Muscle layer of duodenum (tissue), 2 donors: ENCODE data around the gene MTSS2.

Experiments
- H3K27ac ChIP-seq: one replicate; pipeline ENCODE4 v1.7.0; 2013; ENCODE audit warnings: mild to moderate bottlenecking, low read length
- H3K27me3 ChIP-seq: one replicate; pipeline ENCODE4 v1.7.0; 2013; ENCODE audit warnings: low read depth, mild to moderate bottlenecking, control low read depth, low read length
- H3K36me3 ChIP-seq, 2 donors: one replicate each; pipeline ENCODE4 v1.7.0; 2013; ENCODE audit warnings: low read length in 2 of 2, control low read depth in 1 of 2, mild to moderate bottlenecking in 1 of 2; ENCODE audit not compliant: insufficient read depth in 2 of 2, control insufficient read depth in 1 of 2
- H3K4me1 ChIP-seq, 2 donors: one replicate each; pipeline ENCODE4 v1.7.0; 2013; ENCODE audit warnings: low read length in 2 of 2, mild to moderate bottlenecking in 2 of 2, control low read depth in 1 of 2, moderate library complexity in 1 of 2; ENCODE audit not compliant: insufficient read depth in 2 of 2, control insufficient read depth in 1 of 2
- H3K4me3 ChIP-seq, 2 donors: one replicate each; pipeline ENCODE4 v1.7.0; 2013; ENCODE audit warnings: low read length in 2 of 2, low read depth in 1 of 2, mild to moderate bottlenecking in 1 of 2
- H3K9me3 ChIP-seq, 2 donors: one replicate each; pipeline ENCODE4 v1.7.0; 2013; ENCODE audit warnings: low read length in 2 of 2, control low read depth in 1 of 2, mild to moderate bottlenecking in 1 of 2; ENCODE audit not compliant: control insufficient read depth in 1 of 2
- donor health status: healthy.

MTSS2 gene

GRCh38 chr16:70696952-70697593 is 11.2 kb upstream of the MTSS2 start:
- H3K4me1 ChIP-seq, result peaks cover 9 to 81% of the 10 kb centered on the region in 2 donors
- no peaks in the 10 kb centered on the region for H3K9me3 ChIP-seq
- peaks cover 0 to 3% of the 10 kb centered on the region in 2 donors for H3K36me3 ChIP-seq
- peak overlapping the region; percentile 23 for H3K27ac ChIP-seq
- no peak overlapping the region for H3K4me3 ChIP-seq
- no peaks in the 10 kb centered on the region for H3K27me3 ChIP-seq

DNA sequence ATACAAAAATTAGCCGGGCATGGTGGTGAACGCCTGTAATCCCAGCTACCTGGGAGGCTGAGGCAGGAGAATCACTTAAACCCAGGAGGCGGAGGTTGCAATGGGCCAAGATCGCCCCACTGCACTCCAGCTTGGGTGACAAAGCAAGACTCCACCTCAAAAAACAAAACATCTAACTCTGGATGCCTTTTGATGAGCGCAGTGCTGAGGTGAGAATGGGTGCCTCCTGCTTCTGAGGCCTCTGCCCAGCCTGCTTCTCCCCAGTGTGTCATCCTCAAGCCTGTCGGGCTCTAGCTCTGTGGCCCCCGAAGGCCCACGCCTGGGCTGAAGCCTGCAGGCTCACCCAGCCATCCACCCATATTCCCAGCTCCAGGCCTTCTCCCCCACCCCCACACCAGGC is 10.5 kb upstream of the MTSS2 start:
- peaks cover 3 to 81% of the 10 kb centered on the region in 2 donors for H3K4me1 ChIP-seq
- peaks cover 0 to 3% of the 10 kb centered on the region in 2 donors for H3K36me3 ChIP-seq
- no peaks in the 10 kb centered on the region for H3K27me3 ChIP-seq
- no peak overlapping the region for H3K4me3 ChIP-seq
- H3K9me3 ChIP-seq, result no peaks in the 10 kb centered on the region
- no peak overlapping the region for H3K27ac ChIP-seq

DNA sequence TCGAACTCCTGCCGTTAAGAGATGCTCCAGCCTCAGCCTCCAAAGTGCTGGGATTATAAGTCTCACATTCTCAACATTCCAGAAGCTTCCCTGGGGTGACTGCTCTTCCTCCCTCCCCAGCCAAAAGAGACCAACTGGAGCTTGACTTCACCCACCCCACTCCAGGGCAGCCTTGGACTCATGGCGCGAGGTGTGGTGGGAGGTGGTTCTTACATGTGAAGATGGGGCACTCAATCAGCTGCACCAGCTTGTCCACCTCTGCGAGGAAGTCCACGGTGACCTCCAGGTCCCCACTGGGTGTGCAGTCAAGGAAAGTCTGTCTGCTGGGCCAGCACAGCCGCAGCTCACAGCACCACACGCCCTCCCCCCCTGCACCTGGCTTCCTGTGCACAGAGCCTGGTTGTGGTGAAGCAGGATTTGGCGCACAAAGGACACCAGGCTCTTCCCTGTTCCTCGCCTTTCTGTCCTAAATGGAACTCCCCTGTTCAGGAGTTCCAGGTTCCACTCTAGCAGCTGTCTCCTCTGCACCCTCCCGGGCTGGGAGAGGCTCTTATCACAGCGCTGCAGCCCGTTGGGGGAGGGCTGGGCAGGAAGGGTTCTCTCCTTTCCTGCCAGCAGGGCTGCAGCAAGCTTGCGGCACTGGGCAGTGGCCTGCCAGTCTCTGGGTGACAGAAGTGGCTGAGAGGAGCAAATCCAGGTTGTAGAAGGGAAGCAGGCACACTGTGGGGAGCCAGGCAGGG is 9.6 kb upstream of the MTSS2 start:
- H3K4me1 ChIP-seq, result peaks cover 11 to 86% of the 10 kb centered on the region in 2 donors

GRCh38 chr16:70694868-70695218 is 9.0 kb upstream of the MTSS2 start:
- peak overlapping the region in 1 of 2 donors; percentile 0 for H3K4me3 ChIP-seq
- H3K27me3 ChIP-seq, result no peaks in the 10 kb centered on the region
- no peaks in the 10 kb centered on the region for H3K9me3 ChIP-seq
- H3K27ac ChIP-seq, result peak overlapping the region; percentile 75
- peaks cover 11 to 86% of the 10 kb centered on the region in 2 donors for H3K4me1 ChIP-seq
- H3K36me3 ChIP-seq, result peaks cover 0 to 3% of the 10 kb centered on the region in 2 donors

More for the DNA sequence above, 9.6 kb upstream of the MTSS2 start:
- Histone ChIP-seq H3K27me3 (no peaks in the 10 kb centered on the region), H3K4me3 (no peak overlapping the region), H3K9me3 (no peaks in the 10 kb centered on the region), H3K36me3 (peaks cover 0 to 3% of the 10 kb centered on the region in 2 donors), H3K27ac (peak overlapping the region; percentile 16)

GRCh38 chr16:70694088-70694867 is 8.4 kb upstream of the MTSS2 start:
- H3K4me3 ChIP-seq, result peak overlapping the region in 1 of 2 donors; percentile 0
- H3K9me3 ChIP-seq, result no peaks in the 10 kb centered on the region
- H3K36me3 ChIP-seq, result peaks cover 0 to under 1% of the 10 kb centered on the region in 2 donors
- H3K27ac ChIP-seq, result peak overlapping the region; percentile 86
- peaks cover 11 to 87% of the 10 kb centered on the region in 2 donors for H3K4me1 ChIP-seq
- no peaks in the 10 kb centered on the region for H3K27me3 ChIP-seq

DNA sequence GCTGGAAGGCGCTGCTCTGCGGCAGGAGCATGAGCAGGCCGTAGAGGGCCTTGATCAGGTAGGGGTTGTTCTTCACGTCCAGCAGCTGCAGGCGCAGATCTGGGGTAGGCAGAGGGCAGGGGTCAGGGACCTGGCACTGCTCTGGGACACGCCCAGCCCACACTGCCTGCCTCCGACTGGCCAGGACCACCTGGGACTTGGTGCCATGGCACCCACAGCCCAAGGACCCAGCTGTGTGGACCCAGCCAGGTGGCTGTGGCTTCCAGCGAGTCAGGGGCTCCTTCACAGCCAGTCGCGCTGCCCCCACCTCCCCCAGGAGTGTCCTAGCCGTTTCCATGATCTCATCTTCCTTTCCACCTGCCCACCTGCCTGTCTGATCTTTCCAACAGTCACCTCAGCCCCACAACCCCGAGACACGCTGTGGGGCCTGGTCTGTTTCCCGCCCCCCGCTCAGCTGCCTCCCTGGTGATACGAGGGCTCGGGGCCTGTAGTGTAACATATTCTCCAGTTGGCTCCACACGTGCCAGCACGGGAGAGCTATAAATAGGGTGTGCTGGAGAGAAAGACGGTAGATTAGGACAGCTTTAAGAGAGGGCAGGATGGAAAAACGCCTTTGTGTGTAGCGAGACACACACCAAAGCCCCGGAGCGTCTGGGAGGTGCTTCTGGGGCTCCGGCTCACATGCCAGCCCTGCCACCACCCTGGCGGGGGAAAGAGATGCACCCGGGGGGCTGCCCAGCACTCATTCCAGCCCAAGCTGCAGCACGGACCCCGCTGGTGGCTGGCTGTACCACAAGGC is 7.2 kb upstream of the MTSS2 start:
- no peaks in the 10 kb centered on the region for H3K36me3 ChIP-seq
- H3K27ac ChIP-seq, result peak overlapping the region; percentile 86
- H3K4me3 ChIP-seq, result peak overlapping the region in 1 of 2 donors; percentile 1
- H3K27me3 ChIP-seq, result no peaks in the 10 kb centered on the region
- H3K4me1 ChIP-seq, result peaks cover 19 to 96% of the 10 kb centered on the region in 2 donors
- H3K9me3 ChIP-seq, result no peaks in the 10 kb centered on the region

DNA sequence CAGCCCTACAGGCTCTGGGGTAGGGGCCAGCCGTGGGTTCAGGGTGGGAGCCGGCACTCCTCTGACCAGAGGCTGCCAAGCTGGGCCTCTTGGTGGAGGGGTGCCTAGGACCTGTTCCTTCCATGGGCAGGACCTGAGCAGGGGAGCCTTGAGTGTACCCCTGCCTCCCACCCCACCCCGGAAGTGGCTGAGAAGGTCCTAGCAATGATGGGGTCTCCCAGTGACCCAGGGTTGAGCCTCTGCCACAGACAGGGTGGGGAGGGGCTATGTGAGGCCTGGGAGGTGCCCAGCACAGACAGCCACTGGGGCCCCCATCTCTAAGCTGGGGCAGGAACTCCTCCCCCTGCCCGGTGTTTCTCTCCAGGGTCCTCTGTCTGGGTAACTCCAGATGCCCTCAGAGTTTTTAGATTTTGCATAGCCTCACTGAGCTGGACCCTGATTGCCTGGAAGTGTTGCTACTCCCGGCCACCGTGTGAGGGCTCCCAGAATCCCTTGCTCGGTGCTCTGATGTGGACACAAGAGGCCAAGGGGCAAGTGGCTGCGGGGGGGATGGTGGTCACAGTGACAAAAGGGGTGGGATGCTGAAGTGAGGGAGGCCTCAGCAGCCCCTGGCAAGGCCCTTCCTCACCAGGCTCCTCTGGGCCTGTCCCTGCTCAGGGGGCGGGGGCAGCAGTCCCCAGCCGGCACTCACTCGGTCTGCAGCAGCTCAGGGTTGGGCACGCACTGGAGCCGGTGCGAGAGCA is 6.4 kb upstream of the MTSS2 start:
- Histone ChIP-seq H3K27ac (peak overlapping the region; percentile 86), H3K9me3 (no peaks in the 10 kb centered on the region), H3K4me3 (peak overlapping the region in 1 of 2 donors; percentile 27), H3K27me3 (no peaks in the 10 kb centered on the region), H3K36me3 (no peaks in the 10 kb centered on the region), H3K4me1 (peaks cover 23 to 96% of the 10 kb centered on the region in 2 donors)

- Histone ChIP-seq H3K27me3 (no peaks in the 10 kb centered on the region), H3K9me3 (no peaks in the 10 kb centered on the region), H3K4me3 (peak overlapping the region in 1 of 2 donors; percentile 27), H3K4me1 (peaks cover 26 to 96% of the 10 kb centered on the region in 2 donors), H3K27ac (peak overlapping the region; percentile 86), H3K36me3 (no peaks in the 10 kb centered on the region)
Observed at GRCh38 chr16:70691223-70692129, 5.6 kb upstream of the MTSS2 start.

DNA sequence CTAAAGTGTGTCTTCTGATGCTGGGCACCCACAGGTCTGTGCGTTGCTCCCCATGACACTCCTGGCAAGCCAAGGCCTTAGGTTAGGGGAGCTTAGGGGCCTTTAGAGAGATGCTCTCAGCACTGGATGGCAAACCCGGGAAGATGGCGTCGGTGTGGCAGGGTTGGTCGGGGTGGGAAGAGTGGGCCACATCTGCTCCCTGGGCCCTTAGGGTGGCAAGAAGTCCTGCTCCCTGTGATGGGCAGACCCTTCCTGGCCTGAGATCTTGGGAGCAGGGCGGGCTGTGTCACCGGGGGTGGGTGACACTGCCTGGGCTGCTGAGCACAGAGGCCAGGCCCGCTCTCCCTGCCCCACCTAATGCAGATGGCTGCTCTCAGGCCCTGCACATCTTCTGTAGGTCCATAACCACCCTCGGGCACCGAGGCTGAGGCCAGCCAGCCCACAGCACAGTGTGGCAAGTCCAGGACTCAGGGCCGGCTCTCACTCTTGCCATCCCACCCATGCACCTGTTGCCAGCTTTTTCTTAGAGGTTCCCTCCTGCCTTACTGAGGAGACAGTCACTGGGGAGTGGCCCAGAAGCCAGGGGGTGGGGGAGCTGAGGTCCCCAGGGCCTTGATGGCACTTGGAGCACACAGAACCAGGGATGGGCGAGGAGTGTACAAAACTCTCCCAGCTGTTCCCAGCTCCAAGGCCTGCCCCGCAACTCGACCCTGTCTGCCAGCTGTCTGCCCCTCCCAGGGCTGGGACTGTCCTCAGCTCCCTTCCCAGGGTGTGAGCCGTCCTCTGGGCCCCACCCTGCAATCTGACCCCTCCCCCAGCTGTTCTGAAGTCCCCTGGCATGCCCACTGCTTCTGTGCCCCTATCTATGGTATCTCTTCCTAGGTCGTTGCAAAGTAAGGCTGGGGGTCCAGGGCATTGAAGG is 4.4 kb upstream of the MTSS2 start:
- H3K4me3 ChIP-seq, result no peak overlapping the region
- H3K9me3 ChIP-seq, result no peaks in the 10 kb centered on the region
- H3K36me3 ChIP-seq, result no peaks in the 10 kb centered on the region
- no peaks in the 10 kb centered on the region for H3K27me3 ChIP-seq
- H3K4me1 ChIP-seq, result peaks cover 26 to 90% of the 10 kb centered on the region in 2 donors
- H3K27ac ChIP-seq, result peak overlapping the region; percentile 86
